ENCODE results near the gene TADA2B.

The TADA2B gene

DNA sequence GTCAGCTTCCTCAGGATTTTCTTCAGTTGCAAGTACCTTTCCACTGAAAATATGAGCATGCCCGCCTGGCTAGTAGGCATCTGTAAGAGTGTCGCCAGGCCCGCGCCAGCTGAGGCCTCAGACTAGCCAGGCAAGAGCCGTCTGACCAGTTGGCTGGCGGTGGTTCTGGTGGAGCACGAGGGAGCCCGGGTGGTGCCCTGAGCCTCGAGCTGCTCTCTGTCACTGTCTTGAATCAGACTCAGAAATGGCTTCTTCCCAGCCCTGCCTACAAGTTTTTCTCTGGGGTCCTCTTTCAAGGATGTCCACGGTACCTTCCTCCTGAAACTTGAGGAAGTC lies 12.8 kb downstream of the TADA2B start:
- no peak for DNase-seq (ENCODE audit: low read depth in 1 of 2, low spot score in 1 of 2)

DNA sequence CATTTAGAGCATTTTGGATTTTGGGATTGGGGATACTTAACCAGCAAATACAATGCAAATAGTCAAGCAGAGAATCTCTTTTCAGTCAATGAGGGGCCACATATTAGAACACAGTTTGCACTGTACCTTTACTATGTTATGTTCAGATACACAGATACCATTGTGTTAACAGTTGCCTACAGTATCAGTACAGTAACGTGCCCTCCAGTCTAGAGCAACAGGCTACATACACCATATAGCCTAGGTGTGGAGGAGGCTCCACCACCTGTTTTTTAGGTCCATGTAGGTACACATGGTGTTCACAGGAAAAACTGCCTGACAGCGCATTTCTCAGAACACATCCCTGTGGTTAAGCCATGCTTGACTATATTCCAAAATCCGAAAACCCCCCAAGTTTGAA lies 15.6 kb downstream of the TADA2B start:
- DNase-seq (ENCODE audit: low read depth in 1 of 2, low spot score in 1 of 2) = no peak

DNA sequence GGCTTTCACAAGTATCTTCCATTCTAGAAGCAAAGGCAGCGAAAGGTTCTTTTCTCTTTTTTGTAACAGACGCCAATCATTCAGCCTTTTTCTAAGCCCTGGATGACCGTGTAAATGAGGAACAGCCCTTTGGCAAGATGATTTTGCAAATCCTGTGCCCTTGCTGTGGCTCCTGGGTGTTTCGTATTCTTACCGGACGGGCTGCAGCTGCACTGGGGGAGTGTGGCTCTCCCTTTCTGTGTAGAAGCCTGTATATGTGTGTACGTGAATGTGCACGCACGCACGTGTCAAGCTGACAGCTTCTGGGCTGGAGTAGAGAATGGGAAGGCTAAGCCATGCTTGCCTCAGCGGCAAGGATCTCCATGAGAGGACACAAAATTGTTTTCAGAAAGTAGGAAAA lies 16.5 kb downstream of the TADA2B start:
- no peak for DNase-seq (ENCODE audit: low read depth in 1 of 2, low spot score in 1 of 2)

DNA sequence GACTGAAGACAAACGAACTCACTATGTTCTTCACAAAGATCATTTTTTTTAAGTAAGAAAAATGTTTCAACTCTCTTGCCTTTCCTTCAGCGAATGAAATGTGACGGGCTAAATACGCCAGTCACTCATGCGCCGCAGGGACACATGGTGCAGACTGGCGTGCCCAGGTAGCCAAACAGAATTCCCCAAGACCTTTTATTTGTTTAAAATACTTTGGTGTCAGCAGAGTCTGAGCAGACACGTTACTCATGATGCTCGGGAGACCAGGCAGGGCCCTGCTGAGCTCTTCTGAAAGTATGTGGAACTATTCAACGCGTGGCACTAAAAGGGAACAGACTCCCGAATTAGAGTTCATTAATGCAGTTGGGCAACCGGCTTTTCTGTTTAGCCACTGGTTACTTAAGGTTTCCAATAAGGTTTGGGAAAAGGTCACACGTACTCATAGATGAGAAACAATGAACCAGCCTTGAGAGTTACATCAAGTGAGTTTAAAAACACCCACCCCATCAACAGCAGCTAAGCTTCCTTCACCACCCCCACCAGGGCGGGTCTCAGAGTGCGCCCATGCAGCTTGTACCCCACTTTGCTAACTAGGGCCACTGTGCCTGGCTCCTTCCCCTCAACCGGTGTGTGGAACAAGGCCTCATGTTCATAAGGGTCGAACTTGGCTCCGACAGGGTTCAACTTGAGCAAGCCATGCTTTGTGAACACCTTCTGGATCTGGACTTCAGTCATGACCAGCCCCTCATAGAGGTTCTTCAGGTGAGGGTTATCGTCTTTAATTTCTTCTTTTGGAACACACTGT lies 17.4 kb downstream of the TADA2B start:
- no peak for DNase-seq (ENCODE audit: low read depth in 1 of 2, low spot score in 1 of 2)

DNA sequence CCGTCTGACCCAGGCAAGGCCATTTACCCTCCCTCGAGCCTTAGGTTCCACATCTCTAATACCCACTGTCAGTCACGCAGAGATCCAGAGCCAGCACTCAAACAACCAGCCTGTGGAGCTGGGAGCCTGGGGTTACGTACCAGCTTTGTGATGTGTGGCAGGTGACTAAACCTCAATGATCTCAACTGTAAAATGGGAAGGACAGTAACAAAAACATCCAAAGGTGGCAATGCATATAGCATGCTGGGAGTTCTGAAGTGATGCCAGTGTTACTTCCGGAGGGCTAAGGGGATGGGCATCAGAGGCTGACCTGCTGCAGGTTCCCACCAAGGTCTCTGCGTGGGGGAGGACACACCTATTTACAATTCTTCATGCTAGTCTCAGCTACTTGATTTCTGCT lies 18.6 kb downstream of the TADA2B start:
- no peak for DNase-seq (ENCODE audit: low read depth in 1 of 2, low spot score in 1 of 2)

DNA sequence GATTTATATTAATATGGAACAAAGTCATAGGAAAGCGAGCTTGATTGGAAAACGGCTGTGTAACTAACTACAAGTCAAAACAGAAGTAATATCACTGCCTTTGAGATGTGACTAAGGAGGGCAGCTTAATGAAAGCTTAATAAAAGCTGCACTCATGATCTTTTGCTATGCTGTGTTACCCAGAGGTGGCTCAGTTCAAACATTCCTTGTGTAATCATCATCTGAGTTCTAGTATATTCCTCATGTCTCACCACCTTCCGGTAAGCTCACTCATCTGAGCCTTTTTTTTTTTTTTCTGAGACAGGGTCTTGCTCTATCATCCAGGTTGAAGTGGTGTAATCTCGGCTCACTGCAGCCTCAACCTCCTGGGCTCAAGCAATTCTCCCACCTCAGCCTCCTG lies 19.6 kb downstream of the TADA2B start:
- no peak for DNase-seq (ENCODE audit: low read depth in 1 of 2, low spot score in 1 of 2)

DNA sequence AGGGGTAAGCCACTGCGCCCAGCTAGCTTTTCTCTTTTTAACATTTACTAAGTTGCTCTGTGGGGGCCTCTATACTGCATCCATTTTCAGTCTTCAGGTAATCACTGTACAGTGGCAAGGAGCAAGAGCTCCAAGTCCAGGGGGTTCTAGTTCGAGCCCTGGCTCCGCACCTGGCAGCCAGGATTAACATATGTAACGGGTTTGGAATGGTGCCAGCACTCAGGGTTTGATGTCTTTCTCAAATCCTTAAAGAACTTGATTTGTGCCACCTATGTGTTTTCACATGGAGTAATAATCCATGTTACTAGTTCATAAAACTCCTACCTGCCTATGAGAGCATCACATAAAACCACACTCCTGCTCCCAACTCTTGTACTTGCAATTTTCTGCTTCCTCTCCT lies 20.2 kb downstream of the TADA2B start:
- no peak for DNase-seq (ENCODE audit: low read depth in 1 of 2, low spot score in 1 of 2)

DNA sequence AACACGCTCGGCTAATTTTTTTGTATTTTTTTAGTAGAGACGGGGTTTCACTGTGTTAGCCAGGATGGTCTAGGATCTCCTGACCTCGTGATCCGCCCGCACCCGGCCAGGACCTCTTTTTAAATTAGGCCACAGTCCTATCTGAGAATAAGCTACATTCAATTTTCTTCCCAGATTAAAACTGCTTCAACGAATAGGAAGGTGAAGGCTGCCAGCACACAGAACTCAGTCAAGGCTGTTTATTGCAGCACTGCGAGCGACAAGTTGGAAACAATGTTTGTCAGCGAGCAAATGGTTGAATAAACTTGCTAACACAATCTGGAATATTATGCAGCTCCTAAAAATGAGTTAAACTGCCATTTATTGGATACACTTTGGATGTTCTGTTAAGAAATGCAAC lies 22.8 kb downstream of the TADA2B start:
- no peak for DNase-seq (ENCODE audit: low read depth in 1 of 2, low spot score in 1 of 2)

DNA sequence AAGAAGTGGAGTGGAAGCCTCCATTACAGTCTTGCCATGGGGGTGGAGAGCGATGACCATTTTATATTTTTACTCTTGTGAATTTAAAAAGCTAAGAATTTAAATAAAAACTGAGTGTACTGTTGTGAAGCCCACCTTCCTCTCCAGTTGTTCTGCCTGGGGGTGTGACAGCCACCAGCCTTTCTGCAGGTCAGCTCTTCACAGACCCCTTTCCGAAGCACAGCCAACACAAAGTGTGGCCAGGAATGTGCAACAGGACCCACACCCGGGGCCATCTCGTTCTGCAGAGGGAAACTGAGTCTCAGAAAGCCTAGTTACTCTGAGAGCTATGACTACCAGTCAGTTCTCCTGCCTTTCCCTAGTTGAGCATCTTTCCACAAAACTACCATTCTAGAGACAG lies 23.3 kb downstream of the TADA2B start:
- no peak for DNase-seq (ENCODE audit: low read depth in 1 of 2, low spot score in 1 of 2)

DNA sequence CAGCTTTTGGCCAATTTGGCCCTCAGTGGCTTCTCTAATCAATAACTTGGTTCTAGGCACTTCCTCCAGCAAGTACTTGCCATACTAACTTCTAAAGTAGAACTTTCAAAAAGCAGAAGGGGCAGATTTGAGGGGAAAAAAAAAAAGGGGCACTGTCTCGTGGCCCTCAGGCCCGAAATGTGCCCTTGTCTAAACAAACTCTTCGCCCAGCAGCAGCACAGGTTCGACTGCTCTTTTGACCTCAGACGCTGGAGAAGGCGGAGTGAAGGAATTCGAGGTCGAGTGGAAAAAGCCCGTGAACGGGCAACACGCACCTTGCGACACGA lies 23.9 kb downstream of the TADA2B start:
- DNase-seq (ENCODE audit: low read depth in 1 of 2, low spot score in 1 of 2) = no peak

DNA sequence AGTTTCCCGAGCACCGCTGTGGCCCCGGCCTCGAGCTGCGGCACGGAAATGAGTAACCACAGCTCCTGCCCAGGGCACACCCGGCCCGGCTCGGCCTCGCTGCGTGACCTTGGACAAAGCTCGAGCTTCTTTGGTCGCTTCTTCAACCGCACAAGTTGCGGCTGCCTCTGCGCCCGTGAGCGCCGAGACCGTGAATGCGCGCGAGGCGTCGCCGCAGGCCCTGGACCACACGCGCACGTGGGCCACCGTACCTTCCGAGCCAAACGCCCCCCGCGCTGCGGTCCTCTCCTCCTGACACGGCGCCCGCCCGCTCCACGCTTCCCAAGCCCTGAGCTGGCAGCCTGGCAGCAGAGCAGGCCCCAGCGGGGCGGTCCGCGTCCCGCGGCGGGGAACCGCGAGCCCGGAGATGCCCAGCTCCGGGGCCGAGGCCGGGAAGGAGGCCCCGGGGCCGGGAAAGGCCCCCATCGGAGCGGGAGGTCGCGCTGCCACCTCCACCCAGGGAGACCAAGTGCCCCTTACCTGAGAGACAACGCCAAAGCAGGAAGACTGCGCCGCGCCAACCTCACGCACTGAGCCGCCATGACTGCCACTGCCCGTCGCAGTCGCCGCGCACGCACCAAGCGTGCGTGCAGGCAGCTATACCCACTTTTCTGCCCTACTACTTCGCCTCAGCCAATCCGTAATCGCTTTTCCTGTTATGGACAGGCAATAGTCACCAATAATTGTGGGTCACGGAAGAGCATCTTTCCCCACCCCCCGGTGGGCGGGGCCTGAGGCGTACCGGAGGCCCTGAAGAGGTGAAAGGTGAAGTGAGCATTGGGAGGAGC lies 24.5 kb downstream of the TADA2B start, which contains the start of gene GRPEL1:
Gene GRPEL1 (minus strand): TSS at position 613 of the 827 bp plus-strand sequence. CDS start 32 bp downstream, at position 581.
- DNase-seq (ENCODE audit: low read depth in 1 of 2, low spot score in 1 of 2) = peak; percentile 100

DNA sequence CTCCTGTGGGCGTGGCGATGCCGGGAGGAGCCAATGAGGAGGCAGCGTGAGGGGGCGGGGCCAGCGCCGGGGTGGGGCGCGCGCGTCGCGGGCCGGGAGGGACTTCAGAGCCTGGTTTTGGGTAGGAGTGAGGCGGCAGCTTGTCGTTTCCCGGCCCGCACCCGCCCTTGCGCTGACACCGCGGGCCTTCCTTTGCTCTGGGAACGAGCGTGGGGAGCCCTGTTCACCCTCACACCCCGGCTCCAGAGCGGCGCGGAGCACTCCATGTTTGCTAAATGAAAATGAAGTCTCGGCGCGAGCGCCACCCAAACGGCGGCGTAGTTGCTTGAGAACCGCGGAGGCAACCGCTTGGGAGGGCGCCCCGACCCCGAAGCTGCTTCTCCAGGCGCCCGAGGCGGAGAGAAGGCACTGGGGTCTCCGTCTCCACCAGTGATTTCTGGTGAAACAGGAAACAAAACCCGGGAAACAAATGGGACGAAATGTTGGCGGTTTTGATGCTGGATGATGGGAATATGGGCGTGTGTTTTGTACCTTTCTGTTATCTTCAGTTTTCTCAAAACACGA lies 25.2 kb downstream of the TADA2B start:
- no peak for DNase-seq (ENCODE audit: low read depth in 1 of 2, low spot score in 1 of 2)

DNA sequence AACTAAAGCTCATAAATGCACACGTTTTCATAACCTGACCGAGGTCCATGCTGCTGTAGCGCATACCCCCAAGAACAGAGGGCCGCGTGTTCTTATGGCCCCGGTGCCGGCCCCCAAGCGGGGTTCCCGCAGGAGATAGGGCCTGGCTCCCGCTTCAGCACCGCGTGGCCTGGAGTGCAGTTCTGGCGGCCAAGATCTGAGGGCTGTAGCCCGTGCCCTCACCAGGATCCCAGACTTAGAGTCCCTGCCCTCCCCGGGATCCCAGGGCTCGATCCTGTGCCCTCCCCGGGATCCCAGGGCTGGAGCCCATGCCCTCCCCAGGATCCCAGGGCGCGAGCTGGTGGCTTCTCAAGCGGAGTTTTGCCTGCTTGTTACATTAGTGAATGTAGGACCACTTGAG lies 25.7 kb downstream of the TADA2B start:
- no peak for DNase-seq (ENCODE audit: low read depth in 1 of 2, low spot score in 1 of 2)

DNA sequence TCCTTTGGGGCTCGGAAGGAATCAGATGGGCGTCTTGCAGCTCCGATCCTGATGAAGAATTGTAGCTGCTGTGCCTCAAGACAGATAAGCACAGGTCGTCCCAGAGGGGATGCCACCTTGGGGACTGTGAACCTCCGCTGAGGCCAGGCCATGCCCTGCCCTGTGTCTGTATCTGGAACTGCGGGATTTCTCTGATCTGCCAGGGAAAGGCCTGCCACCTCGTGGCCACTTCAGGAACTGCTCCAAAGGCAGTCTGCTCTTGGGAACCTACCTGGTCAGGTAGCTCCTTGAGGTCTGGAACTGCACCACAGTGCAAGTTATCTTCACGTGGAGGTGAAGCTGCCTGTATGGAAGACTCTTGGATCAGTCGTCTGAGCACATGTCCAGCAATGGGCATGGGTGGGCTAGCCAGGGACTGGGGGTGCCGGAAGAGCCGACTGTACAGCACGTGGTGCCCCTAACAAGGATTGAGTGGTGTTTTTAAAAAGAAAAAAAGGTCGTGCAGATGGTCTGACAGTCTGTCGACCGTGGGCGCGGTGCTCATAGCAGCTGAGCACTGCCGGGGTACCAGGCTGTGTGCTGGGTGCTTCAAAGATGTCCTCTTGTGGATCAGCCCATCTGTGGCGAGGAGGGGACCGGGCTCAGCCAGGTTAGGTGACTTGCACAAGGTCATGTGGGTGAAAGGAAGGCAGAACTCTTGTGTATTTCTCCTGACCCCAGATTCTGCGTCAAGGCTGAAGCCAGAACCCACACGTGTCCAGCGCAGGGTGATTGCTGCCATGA lies 27.7 kb downstream of the TADA2B start:
- peak; percentile 76 to 87 for DNase-seq (ENCODE audit: low read depth in 1 of 2, low spot score in 1 of 2)

DNA sequence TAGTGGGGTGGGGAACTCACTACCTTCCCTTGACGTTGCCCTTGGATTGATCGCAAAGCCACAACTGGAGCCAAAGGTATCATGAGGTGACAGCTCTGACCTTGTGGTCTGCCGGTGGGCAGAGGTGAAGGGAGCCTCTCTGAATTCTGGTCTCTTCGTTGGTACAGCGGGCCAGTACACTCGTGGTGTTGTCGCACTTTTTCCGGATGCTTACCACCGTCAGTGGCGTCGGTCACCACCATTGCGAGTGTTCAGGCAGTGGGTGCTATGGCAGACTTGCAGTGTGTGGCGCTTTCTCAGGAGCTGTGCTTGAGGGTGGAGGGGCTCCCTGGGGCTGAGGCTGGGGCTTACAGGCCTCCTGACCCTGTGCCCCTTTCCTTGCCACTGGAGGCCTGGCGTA lies 29.9 kb downstream of the TADA2B start:
- DNase-seq (ENCODE audit: low read depth in 1 of 2, low spot score in 1 of 2) = no peak

DNA sequence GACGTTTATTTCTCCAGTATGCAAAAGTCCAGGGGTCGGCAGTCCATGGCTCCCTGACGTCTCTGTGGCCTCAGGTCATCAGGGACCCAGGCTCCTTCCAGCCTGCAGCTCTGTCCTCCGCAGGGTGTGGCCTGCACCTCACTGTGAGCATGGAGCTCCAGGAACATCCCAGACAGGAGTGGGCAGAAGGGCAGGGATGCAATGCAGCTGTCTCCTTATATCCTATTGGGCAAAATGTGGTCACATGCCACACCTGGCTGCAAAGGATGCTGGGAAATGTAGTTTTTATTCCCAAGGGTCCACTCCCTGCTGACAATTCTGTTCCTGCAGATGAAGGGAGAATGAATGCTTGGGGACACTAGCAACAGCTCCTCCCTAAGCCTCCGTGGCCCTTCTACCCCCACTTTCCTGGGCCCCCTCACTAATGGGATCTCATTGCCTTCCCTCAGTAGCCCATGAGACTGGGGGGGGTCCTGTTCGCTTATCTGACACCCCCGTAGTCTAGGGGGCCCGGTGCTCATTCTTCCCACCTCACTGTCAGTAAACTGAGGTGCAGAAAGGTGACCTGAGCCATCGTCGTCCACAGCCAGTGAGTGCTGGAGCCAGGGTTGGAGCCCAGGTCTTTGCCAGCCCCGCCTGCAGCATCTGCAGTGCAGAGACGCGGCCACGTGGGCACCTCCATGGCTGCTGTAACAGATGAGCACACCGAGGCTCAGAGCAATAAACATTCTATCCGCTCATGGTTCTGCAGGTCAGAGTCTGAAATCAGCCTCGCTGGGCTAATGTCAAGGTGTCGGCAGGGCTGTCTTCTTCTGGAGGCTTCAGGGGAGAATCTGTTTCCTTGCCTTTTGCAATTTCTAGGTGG lies 30.6 kb downstream of the TADA2B start:
- DNase-seq (ENCODE audit: low read depth in 1 of 2, low spot score in 1 of 2) = no peak

DNA sequence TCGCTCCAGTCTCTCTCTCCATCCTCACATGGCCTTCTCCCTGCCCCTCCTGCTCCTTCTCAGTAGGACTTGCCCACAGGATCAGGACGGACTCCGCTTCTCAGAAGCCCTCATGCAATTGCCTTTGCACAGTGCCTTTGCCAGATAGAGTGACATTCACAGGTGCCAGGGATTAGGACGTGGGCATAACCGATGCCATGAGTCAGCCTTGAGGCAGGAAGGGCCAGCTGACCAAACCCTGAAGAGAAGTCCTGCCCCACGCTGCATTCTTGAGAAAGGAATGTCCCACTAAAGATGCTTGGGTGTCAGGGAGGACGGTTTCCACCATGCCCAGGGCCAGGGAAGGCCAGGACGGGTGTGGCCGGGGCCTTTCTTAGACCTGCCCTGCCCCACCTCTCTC lies 31.3 kb downstream of the TADA2B start:
- no peak for DNase-seq (ENCODE audit: low read depth in 1 of 2, low spot score in 1 of 2)

DNA sequence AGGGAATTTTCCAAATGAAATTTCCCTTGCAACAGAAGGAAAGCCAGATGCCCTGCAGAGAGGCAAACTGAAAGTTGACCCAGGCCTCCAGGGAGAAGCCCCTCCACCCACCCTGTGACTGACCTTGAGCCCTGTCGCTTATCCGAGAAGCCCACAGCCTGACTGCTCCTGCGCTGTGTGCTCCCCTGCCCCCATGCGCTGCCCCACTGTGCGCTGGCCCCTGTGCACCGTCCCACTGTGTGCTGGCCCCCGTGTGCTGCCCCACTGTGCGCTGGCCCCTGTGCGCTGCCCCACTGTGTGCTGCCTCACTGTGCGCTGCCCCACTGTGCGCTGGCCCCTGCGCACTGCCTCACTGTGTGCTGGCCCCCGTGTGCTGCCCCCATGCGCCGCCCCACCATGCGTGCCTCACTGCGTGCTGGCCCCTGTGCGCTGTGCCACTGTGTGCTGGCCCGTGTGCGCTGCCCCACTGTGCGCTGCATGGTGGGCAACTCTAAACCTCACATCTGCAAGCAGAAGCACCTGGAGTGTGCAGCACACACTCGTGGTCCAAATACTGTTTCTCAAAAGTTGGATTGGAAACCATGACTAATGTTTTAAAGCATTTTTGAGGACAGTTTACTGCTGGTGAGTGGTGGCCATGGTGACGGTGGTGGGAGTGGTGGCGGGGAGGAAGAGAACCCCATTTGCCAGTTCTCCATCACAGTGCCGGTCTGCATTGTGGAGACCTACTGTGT lies 33.0 kb downstream of the TADA2B start:
- DNase-seq (ENCODE audit: low read depth in 1 of 2, low spot score in 1 of 2) = no peak

DNA sequence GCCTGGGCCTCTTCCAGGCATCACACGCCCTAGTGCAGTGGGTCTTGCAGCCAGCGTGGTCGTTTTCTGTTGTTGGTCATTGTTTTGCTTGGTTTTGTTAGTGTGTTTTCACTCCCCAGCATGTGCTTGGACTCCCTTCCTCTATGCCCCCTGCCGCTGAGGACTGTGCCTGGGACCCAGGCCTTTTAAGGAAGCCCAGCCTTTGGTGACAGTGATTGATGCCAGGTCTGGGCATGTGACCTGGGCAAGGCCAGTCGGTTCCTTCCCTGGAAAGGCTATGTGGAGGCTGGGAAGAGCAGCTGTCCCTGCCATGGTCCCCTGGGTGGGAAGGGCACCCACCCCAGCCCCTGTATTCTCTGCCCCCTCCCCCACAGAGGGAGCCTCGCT lies 33.5 kb downstream of the TADA2B start:
- no peak for DNase-seq (ENCODE audit: low read depth in 1 of 2, low spot score in 1 of 2)

DNA sequence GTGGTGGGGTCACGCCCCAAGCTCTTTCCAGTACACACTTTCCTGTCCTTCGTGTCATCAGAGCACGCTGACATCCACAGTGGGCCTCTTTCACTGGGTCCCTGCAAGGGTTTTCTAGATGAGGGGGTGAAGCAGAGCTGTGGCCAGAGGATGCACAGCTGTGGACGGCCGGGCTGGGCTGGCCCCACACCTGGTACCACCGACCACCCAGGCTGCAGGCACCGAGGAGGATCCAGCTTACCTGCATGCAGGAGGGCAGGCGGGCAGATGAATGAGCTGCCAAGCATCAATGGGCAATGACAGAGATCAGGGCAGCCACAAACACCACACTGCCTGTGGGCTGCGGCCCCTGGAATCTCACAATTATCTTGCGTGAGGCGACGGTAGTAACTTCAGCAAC lies 34.2 kb downstream of the TADA2B start:
- no peak for DNase-seq (ENCODE audit: low read depth in 1 of 2, low spot score in 1 of 2)
